AG04450 (cell line): ENCODE data around the gene ADAMTS18. TPM values are rescaled to one million over a fixed set of nuclear protein-coding genes. Genes with fewer than 3 reads are reported as not detected.

ENCODE experiments used
- CTCF ChIA-PET: fragments of 300-600, 350-600 bp; formaldehyde crosslinking; extraction: SDS; loops from one replicate; lab custom pipeline; 2022; ENCODE audit warnings: antibody characterized with exemption, inconsistent platforms; lab: Charles Lee
- POLR2A ChIA-PET: fragments of 350-600 bp; formaldehyde crosslinking; extraction: SDS; loops from one replicate; lab custom pipeline; 2021; ENCODE audit warnings: antibody characterized with exemption, inconsistent platforms; lab: Yijun Ruan, JAX
- DNase-seq: peaks from one replicate; pipeline ENCODE4 v3.0.0-alpha.2; 2011; ENCODE audit warnings: low read depth, low spot score
- H3K27ac ChIP-seq: one replicate; pipeline ENCODE4 v1.5.1; 2012; ENCODE audit warnings: low read depth, low read length, control low read depth
- H3K27me3 ChIP-seq: one replicate; pipeline ENCODE4 v1.6.0; 2012; ENCODE audit warnings: low read length; ENCODE audit not compliant: control insufficient read depth, insufficient read depth
- H3K4me3 ChIP-seq: 2 replicates; pipeline ENCODE4 v1.5.1; 2011; ENCODE audit warnings: mild to moderate bottlenecking, low read depth, low read length, control low read depth
- H3K9me3 ChIP-seq: 2 replicates; pipeline ENCODE4 v1.5.1; 2012; ENCODE audit warnings: low read length; ENCODE audit not compliant: control insufficient read depth, insufficient read depth
- CTCF ChIP-seq: IDR thresholded peaks from 2 replicates; pipeline ENCODE4 v1.5.1; 2011; ENCODE audit warnings: low read depth, low read length, control low read depth, inconsistent platforms
- polyA plus RNA-seq: library from polyadenylated mRNA; depleted of rRNA; stranded (reverse); fragments of >200 nt; gene quantifications from 2 replicates; pipeline ENCODE4 v1.2.3, GENCODE V29; 2011

ADAMTS18 gene
- polyA plus RNA-seq, 1 experiment, result not detected

GRCh38 chr16:77304877-77305276, 130.0 kb downstream of the ADAMTS18 start:
- H3K4me3 ChIP-seq, result no peak overlapping the region
- no peak for DNase-seq
- no peaks in the 10 kb centered on the region for H3K9me3 ChIP-seq
- ChIA-PET POLR2A (no interaction called here), CTCF (no interaction called here)
- H3K27me3 ChIP-seq, result no peaks in the 10 kb centered on the region
- no peak for TF ChIP-seq CTCF
- H3K27ac ChIP-seq, result no peak overlapping the region

DNA sequence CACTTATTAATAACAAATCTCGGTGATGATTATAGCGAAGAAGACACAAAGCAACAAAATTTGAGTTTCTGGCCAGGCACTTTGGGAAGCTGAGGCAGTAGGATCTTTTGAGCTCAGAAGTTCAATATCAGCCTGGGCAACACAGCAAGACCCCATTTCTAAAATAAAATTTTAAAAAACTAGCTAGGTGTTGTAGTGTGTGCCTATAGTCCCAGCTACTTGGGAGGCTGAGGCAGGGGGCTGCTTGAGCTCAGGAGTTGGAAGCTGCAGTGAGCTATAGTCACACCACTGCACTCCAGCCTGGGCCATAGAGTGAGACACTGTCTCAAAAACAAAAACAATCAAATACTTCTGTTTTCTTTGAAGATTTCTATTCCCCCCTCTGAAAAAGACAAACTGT, 130.7 kb downstream of the ADAMTS18 start:
- TF ChIP-seq CTCF, result no peak
- CTCF ChIA-PET, result no interaction called here
- no peaks in the 10 kb centered on the region for H3K9me3 ChIP-seq
- H3K27ac ChIP-seq, result no peak overlapping the region
- no peak overlapping the region for H3K4me3 ChIP-seq
- no peak for DNase-seq
- H3K27me3 ChIP-seq, result no peaks in the 10 kb centered on the region
- POLR2A ChIA-PET, result no interaction called here

DNA sequence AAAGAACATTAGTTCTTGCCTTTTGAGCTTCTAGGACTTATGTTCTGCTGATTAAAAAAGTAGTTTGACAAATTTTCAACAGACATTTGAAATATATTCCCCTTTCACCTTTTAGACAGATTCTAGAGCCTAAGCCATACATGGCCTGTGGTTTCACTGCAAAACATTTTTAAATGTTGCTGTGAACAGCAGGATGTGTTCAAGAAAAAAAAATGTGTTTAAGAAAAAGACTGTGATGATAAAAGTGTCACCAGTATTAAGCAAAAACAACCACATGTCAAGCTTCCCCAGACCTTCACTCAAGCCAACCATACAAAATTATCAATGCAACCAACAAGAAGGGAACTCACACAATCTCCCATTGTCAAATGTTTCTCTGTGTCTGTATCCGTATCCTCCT, 132.2 kb downstream of the ADAMTS18 start:
- Histone ChIP-seq H3K9me3 (no peaks in the 10 kb centered on the region), H3K27me3 (no peaks in the 10 kb centered on the region), H3K27ac (no peak overlapping the region), H3K4me3 (no peak overlapping the region)
- ChIA-PET CTCF (no interaction called here), POLR2A (no interaction called here)
- no peak for DNase-seq
- no peak for TF ChIP-seq CTCF

GRCh38 chr16:77302249-77302648, 132.6 kb downstream of the ADAMTS18 start:
- no peak for DNase-seq
- Histone ChIP-seq H3K9me3 (no peaks in the 10 kb centered on the region), H3K4me3 (no peak overlapping the region), H3K27me3 (no peaks in the 10 kb centered on the region), H3K27ac (no peak overlapping the region)
- POLR2A ChIA-PET, result no interaction called here
- no peak for TF ChIP-seq CTCF
- CTCF ChIA-PET, result no interaction called here

- TF ChIP-seq CTCF, result no peak
- H3K9me3 ChIP-seq, result no peaks in the 10 kb centered on the region
These were observed 134.6 kb downstream of the ADAMTS18 start for GRCh38 chr16:77300256-77300655.

More at GRCh38 chr16:77300256-77300655, 134.6 kb downstream of the ADAMTS18 start:
- Histone ChIP-seq H3K27ac (no peak overlapping the region), H3K27me3 (no peaks in the 10 kb centered on the region), H3K4me3 (no peak overlapping the region)
- ChIA-PET POLR2A (no interaction called here), CTCF (no interaction called here)
- DNase-seq, result no peak
